ENCODE data around the gene TMX1.
A peak's percentile ranks its signal among the peaks of the same experiment; 100 is the strongest.

Gene TMX1

GRCh38 chr14:51242545-51243490 lies 2.8 kb downstream of the TMX1 start:
- DNase-seq (ENCODE audit: low spot score), result peak; percentile 24

GRCh38 chr14:51244591-51244990 lies 4.5 kb downstream of the TMX1 start:
- no peak for DNase-seq (ENCODE audit: low spot score)

DNA sequence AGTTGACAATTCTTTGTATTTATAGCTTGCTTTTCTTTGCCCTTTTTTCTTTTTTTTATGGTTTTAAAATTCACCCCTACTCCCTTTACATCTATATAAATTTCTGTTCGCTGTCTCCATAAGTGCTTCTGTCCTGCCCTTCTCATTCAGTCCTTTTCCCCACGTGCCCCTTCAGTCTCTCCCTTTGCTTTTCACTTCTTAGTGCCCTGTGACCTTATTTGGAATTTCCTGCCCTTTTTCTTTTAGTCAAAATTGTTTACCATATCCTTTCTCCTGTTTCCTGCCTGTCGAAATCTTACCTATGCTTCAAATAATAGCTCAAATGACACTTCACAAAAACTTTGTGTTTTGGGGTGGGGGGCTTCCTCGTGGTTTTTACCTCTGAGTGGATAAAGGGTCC lies 6.0 kb downstream of the TMX1 start:
- DNase-seq (ENCODE audit: low spot score), result no peak

DNA sequence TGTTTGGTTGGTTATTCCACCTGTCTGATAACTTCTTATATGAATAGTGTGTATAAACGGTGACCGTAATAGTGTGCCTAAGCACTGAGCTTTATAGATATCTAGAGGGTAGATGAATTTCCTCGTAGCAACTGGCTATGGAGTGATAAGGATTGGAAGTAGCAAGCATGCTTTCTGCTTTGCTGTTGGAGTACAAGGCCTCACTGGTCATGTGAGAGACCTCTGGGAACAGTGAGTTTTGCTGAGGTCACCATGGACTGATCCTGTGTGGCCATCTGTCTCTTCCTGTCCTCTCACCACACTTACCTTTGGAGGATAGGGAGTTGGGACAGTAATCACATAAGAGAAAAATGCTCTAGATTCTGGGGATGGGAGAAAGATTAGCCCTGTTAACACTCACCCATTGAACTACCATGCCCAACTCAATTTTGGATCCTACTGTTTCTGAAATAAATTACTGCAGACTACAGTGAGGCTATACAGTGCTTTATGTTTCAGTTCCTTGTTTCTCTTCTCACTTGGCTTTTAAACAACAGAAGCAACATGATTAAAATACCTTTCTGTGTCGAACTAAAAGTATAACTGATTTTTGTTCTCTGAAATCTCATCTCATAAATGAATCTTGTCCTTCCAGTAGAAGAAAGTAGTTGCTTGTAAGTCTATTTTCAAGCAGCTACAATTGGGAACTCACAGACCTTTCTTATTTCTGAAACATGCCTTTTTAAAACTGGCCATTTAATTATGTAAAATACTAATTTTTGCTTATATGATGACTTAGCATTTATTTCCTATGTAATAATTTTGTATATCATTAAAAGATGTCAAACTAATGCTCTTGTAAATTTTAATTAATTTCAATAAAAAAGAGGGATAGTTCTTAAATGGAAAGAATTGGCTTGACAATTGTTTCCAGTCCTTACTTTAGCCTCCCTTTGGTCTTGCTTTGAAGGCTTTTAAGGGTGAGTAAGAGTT lies 8.3 kb downstream of the TMX1 start:
- no peak for DNase-seq (ENCODE audit: low spot score)

DNA sequence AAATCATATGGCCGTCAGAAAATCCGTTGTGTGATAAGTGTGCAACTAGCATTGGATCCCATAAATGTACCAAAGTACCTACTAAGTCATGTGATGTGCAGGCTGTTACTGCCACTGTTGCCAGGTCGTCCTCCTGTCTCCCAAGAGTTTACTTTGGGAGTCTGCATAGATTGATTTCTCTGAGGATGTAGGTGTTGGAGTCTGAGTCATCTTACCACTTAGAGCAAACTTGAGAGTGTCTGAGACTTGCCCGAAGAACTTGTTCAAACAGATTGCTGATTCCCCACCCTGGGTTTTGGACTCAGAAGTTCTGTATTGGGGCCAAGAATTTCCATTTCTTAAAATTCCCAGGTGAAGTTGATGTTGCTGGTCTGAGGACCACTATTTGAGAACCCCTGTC lies 11.4 kb downstream of the TMX1 start:
- no peak for DNase-seq (ENCODE audit: low spot score)

DNA sequence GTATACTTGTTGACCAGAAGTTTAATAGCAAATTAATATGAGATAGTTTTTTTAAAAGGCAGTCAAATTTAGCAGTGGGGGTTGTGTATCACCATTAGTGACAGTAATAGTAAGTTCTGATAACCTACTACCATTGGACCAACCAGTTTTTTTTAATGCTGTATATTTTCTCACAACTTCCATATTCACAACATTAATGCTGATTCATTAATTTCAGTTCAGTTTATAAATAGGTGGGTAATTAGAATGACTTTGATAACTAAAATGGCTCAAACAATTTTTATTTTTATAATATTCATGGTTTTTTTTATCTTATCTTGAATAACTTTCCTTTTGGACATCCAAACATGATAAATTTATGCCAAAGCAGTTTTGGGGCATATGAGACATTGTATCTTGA lies 13.8 kb downstream of the TMX1 start:
- DNase-seq (ENCODE audit: low spot score), result no peak

DNA sequence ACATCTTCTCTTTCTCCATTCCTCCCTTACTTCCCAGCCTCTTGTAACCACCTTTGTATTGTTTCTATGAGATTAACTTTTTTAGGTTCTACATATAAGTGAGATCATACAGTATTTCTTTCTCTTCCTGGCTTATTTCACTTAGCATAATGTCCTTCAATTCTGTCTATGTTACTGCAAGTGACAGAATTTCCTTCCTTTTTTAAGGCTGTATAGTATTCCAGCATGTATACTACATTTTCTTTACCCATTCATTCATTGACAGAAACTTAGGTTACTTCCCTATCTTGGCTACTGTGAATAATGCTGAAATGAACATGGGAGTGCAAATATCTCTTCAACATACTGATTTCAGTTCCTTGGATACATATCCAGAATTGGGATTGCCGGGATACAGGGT lies 18.2 kb downstream of the TMX1 start:
- DNase-seq (ENCODE audit: low spot score), result no peak

DNA sequence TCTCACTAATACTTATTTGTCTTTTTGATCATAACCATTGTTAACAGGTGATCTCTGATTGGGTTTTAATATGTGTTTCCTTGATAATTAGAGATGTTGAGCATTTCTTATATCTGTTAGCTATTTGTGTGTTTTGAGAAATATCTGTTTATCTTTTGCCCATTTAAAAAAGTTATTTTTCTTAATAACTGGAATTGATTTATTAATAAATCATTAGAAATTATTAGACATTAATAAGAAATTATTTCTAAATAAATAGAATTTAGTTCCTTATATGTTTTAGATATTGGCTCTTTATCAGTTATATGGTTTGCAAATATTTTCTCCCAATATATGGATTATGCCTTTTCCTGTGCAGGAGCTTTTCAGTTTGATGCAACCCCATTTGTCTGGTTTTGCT lies 18.7 kb downstream of the TMX1 start:
- no peak for DNase-seq (ENCODE audit: low spot score)

DNA sequence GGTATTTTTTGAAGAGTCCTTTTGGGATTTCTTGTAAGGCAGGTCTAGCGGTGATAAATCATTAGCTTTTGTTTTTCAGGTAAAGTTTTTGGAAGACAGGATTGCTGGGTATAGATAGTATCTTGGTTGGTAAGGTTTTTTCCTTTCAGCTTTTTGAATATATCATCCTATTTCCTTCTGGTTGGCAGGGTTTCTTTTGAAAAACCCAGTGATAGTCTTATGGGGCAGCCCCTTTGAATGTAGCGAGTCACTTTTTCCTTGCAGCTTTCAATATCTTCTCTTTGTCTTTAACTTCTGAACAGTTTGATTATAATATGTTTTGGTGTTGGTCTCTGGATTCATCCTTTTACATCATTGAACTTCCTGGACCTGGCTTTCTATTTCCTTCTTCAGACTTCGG lies 20.2 kb downstream of the TMX1 start:
- no peak for DNase-seq (ENCODE audit: low spot score)

DNA sequence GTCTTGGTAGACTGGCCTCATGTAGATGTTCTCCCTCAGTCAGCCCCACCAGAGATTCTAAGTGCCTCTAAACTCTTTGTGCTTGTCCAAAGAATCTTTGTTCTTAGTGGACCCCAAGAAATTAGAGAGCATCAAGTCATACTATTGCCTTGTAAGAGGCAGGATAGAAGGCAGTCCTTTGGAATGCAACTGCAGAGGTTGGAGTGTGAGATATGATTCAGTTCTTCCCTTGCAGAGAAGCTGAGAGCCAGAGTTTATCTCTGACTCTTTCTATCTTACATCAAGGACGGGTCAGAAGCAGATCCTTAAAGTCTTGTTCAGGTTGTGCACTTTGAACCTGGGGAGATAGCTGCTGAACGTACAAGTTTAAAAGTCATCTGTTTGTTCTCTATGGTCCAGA lies 21.1 kb downstream of the TMX1 start:
- no peak for DNase-seq (ENCODE audit: low spot score)

GRCh38 chr14:51262868-51263267 lies 22.8 kb downstream of the TMX1 start:
- no peak for DNase-seq (ENCODE audit: low spot score)

GRCh38 chr14:51269634-51270033 lies 29.6 kb downstream of the TMX1 start:
- no peak for DNase-seq (ENCODE audit: low spot score)

GRCh38 chr14:51276605-51277004 lies 36.6 kb downstream of the TMX1 start:
- DNase-seq (ENCODE audit: low spot score), result no peak

- no peak for DNase-seq (ENCODE audit: low spot score)
Observed at GRCh38 chr14:51277753-51278415, 37.8 kb downstream of the TMX1 start.

- DNase-seq (ENCODE audit: low spot score), result no peak
Observed at GRCh38 chr14:51282517-51282916, 42.5 kb downstream of the TMX1 start.

- peak; percentile 88 for DNase-seq (ENCODE audit: low spot score)
Observed at GRCh38 chr14:51283402-51284085, 43.5 kb downstream of the TMX1 start.

DNA sequence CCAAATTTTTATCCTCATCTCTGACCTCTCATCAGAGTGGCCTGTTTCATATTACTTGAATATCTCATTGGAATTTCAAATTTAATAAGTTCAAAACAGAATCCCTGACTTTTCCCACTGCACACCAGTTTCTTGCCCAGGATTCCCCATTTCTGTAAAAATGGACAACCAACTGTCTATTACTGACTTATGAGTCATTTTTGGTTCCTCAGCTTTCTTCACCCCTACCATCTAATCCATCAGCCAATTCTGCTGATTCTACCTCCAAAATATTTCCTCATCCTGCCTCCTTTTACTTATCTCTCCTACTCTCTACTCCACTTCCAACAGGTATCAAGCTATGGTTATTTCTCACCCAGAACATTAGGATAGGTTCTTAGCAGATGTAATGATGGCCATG lies 44.2 kb downstream of the TMX1 start:
- no peak for DNase-seq (ENCODE audit: low spot score)

DNA sequence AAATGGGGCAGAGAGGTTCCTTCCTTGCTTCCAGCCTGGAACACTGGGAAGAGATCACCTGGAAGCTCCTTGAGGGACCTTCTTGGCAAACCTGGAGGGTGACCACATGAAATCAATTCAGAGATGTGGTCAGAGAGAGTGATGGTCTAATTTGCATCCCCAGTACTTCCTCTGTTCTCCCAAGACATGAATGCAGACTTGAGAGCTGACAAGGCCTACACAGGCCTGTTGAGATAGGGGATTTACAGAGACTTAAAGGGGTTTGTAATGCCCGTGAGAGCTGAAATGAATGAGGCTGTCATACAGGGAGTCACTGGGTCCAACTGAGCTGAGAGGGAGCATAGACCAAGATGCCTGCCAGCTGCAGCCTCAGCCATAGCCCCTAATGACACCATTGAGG lies 45.1 kb downstream of the TMX1 start:
- DNase-seq (ENCODE audit: low spot score), result no peak

DNA sequence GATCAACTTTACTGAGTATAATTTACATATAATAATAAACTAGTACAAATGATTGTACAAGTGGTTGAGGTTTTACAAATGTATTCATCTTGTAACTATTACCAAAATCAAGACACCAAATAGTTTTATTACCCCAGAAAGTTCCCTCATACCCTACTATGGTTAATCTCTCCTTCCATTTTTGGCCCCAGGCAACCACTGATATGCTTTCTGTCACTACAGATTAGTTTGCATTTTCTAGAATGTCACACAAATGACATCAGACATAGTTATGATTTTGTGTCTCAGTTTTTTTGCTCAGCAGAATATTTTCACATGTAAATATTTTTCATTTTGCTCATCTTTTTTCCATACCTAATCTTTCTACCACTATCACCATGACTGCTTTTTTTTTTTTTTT lies 49.1 kb downstream of the TMX1 start:
- no peak for DNase-seq (ENCODE audit: low spot score)

- no peak for DNase-seq (ENCODE audit: low spot score)
Observed at GRCh38 chr14:51290132-51290531, 50.1 kb downstream of the TMX1 start.

- no peak for DNase-seq (ENCODE audit: low spot score)
Observed at GRCh38 chr14:51291016-51291415, 51.0 kb downstream of the TMX1 start.

Data from RKO (cell line).